Anterior cingulate cortex (tissue), 58 donors: Measurements from ENCODE around the gene DHRSX.
"Not testable (repeated sequence)": the region's sequence is repeated elsewhere in the genome, so short reads cannot be mapped to it uniquely, and the experiment has no call there.

ENCODE experiments used
- DNase-seq, 58 donors: peaks; one replicate each; lab custom pipeline; 2025; lab: John Stamatoyannopoulos, UW

Gene DHRSX

DNA sequence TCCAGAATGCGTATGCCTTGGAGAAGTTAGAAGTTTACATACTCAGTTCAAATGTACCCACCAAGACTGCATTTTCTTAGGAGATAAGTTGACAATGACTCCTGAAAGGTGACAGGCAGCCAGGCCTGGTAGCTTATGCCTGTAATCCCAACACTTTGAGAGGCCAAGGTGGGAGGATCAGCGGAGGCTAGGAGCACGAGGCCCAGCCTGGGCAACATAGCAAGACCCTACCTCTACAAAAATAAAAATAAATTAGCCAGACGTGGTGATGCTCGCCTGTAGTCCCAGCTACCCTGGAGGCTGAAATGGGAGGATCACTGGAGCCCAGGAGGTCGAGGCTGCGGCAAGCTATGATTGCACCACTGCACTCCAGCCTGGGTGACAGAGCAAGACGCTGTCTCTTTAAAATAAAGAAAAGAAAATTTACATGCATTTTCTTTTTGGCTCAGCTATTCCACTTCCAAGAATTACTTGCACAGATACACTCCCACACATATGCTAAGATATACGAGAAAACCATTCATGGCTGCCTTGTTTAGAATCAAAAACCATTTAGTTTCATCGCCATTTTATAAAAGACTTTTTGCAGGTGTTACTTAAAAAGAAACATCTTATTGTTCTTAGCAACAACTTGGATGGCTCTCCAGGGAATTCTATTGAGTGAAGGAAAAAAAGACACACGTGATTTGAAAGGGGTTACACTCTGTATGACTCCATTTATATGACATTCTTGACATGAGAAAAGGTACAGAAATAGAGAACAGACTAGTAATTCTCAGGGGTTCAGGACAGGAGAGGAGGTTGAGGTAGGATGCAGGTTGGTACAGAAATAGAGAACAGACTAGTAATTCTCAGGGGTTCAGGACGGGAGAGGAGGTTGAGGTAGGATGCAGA, 66.3 kb downstream of the DHRSX start:
- no peak for DNase-seq

DNA sequence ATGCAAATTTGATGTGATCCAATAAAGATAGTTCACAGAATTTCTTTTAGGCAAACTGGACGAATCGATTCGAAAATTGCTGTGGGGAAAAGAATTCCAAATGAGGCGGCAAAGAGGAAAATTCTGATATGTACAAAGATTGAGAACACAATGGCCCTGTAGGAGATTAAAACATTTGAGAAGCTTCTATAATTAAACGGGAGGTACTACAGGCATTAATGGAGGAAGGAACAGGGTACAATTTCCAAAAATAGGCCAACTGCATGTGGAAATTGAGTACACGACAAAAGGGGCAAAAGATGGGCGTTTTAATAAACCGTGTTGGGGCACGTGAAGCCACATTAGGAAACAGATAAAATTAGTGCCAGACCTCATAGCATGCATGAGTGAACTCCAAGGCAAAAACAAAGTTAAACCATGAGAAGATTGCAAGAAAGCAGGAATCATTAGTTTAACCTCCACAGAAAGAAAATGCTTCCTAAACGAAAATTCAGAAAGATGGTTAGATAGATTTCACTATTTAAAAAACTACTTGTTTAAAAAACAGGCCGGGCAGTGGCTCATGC, 68.4 kb downstream of the DHRSX start:
- DNase-seq, result no peak

DNA sequence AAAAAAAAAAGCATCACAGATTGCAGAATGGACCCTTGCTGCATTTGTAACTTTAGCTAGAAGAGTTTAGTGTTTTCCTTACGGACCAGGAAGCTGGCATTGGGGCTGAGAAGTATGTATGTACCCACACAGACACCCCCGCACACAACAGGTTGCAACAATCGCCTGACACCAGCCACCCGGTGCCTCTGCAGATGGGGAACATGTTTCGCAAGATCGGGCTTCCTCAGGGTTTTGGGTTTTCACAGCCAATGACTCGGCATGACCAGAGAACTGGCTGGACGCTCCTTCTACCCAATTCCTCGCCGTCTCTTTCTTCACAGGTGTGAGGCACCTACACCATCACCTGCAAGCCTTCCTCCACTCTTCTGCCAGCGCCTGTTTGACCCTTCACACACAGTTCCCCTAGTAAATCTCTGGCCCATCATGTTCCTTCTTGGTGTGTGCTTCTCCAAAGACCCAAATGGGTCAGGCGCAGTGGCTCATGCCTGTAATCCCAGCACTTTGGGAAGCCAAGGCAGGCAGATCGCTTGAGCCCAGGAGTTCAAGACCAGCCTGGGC, 70.4 kb downstream of the DHRSX start:
- no peak for DNase-seq

DNA sequence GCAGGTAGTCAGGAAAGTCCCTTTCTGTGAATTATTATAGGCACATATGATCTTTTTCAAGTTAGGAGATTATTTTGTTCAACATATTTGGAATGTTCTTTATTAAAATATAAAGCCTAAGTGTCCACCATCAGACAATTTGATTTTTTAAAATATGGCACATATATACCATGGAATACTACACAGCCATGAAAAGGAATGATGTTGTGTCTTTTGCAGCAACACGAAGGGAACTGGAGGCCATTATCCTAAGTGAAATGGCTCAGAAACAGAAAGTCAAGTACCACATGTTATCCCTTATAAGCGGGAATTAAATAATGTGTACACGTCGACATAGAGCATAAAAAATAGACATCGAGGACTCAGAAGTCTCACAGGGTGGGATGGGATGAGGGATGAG, 73.0 kb downstream of the DHRSX start:
- no peak for DNase-seq

DNA sequence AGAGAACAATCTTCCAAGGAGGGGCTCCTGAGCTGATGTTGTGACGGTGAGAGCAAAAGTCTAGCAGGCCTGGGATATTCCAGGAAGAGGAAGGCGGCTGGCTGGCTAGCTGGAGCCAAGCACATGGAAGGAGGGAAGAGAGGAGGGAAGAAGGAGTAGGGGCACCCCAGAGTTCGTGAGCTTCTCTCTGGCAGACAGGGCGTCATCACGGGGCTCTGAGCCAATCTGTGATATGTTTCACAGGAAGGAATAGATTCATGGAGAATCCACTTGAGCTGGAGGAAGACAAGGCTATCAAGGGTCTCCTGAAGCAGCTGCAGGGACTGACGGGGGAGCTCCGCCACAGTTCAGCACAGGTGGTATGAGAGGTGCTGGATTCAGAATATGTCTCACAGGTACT, 73.6 kb downstream of the DHRSX start:
- DNase-seq, result no peak

DNA sequence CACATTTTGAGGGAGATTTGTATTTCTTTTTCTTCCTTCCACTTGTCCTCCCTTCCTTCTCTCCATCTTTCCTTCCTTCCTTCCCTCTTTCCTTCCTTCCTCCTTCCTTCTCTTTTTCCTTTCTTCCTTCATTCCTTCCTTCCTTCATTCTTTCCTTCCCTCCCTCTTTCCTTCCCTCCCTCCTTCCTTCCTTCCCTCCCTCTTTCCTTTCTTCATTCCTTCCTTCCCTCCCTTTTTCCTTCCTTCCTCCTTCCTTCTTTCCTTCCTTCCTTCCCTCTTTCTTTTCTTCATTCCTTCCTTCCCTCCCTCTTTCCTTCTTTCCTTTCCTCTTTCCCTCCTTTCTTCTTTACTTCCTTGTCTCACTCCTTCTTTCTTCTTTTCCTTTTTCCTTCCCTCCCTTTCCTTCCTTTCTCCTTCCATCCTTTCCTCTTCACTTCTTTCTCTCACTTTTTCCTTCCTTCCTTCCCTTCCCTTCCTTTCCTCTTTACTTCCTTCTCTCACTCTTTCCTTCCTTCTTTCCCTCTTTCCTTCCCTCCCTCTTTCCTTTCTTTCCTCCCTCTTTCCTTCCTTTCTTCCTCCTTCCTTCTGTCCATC, 74.4 kb downstream of the DHRSX start:
- no peak for DNase-seq

DNA sequence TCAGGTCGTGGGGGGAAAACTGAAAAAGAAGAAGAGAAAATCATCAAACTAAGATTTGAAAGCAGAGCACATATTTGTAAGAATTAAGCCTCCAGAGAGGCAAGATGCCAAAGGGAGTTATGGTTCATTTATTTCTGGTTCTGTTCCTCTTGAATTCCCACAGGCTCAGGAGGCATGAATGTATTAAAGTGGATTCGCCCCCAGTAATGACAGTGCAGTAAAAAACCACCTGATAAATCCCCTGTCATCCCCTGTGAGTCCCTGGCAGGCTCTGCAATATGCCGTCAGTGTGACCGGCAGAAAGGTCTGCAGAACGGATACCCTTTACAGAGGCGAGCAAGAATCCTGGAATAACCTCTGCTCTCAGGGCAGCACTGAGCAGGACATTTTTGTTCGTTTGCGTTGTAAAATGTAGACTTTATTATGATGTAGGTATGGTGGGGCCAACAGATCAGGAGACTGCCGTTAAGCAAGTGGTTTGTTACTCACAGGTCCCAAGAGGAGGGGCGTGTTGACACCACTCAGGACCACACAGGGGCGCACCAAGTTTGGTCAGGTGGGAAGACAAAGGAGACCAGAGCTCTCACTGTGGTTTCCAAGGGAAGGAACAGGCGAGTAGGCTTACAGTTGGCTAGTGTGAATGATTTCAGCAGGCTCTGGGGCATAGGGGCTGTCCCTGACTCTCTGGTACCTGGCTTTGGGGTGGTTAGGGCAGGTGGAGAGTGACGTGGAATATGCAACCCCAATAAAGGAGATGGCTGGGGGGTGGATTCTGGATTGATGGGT, 75.3 kb downstream of the DHRSX start:
- no peak for DNase-seq

DNA sequence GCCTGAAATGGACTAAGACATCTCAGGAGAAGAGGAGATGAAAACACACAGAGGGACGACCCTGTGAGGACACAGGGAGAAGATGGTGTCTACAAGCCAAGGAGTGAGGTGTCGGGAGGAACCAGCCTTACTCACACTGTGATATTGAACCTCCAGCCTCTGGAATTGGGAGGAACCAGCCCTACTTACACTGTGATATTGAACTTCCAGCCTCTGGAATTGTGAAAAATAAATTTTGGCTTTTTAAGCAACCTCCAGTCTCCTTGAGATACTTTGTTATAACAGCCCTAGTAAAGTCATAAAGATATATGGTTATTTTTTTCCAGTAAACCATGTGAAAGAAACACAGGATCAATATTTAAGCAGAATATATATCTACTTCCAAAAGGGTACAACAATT, 76.5 kb downstream of the DHRSX start:
- DNase-seq, result no peak

DNA sequence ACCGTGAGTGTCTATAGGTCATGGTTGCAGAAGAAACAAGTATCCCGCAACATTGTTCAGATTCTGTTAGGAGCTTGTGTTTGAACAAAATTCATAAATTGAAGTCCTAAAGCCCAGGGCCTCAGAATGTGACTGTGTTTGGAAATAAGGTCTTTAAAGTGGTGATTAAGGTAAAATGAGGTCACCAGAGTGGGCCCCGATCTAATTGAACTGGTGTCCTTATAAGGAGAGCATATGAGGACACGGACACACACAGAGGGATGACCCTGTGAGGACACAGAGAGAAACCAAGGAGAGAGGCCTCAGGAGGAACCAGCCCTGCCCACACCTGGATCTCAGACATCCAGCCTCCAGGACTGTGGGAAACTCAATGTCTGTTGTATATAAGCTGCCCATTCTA, 76.9 kb downstream of the DHRSX start:
- DNase-seq, result no peak

DNA sequence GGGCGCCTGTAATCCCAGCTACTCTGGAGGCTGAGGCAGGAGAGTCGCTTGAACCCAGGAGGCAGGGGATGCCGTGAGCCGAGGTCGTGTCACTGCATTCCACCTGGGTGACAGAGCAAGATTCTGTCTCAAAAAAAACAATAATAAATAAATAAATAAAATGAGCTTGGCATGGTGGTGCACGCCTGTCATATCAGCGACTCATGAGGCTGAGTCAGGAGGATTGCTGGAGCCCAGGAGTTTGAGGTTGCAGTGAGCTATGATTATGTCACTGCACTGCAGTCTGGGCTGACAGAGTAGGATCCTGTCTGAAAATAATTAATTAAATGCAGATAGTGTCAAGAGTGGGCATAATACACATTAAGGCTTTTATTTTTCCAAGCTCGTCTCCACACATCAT, 77.5 kb downstream of the DHRSX start:
- no peak for DNase-seq

DNA sequence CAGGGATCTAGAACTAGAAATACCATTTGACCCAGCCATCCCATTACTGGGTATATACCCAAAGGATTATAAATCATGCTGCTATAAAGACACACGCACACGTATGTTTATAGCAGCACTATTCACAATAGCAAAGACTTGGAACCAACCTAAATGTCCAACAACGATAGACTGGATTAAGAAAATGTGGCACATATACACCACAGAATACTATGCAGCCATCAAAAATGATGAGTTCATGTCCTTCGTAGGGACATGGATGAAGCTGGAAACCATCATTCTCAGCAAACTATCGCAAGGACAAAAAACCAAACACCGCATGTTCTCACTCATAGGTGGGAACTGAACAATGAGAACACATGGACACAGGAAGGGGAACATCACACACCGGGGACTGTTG, 81.4 kb downstream of the DHRSX start:
- not testable (repeated sequence) for DNase-seq

DNA sequence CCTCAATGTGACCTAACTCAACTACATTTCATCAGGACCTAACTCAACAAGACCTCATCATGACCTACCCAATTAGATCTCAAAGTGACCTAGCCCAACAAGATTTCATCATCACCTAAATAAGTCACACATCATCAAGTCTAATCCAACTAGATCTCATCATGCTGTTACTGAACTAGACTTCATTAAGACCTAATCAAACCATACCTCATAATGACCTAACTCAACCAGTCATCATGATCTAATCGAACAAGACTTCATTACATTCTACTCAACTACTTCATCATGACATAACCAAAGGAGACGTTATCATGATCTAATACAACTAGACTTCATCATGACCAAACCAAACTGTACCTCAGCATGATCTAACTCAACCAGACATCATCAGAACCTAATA, 82.8 kb downstream of the DHRSX start:
- DNase-seq, result no peak

DNA sequence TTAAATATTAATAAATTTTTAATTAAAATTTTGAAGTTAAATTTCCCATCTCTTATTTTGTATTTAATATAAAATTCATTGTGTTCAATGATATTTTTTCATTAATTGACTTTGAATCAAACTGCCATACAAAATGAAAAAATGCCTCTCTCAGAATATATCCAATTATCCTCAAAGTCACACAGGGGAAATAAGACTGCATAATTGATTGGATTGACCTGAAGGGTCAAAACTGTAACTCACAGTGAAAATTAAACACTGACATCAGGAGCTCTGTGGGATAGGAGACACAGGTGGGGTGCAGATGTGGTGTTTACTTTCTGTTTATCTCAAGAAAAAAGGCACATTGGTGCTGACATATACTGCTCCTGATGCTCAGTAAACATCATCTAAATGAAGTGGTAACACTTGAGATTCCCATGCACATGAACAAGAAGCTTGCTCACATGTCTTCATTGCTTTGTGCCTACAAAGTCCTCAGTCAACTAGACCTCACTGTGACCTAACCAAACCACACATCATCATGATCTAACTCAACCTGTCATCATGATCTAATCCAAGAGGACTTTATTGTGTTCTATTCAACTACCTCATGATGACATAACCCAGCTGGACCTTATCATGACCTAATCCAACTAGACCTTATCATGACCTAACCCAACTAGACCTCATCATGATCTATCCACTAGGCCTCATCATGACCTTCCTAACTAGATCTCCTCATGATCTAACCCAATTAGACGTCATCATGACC, 83.7 kb downstream of the DHRSX start:
- no peak for DNase-seq

DNA sequence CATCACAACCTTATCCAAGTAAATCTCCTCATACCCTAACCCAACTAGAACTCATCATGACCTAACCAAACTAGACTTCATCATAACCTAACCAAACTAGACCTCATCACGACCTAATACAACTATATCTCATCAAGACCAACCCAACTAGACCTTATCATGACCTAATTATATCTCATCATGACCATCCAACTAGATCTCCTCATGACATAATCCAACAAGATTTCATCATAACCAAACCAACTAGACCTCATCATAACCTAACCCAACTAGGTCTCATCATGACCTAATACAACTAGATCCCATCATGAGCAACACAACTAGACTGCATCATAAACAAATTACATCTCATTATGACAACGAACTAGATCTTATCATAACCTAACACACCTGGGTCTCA, 86.4 kb downstream of the DHRSX start:
- DNase-seq, result no peak

DNA sequence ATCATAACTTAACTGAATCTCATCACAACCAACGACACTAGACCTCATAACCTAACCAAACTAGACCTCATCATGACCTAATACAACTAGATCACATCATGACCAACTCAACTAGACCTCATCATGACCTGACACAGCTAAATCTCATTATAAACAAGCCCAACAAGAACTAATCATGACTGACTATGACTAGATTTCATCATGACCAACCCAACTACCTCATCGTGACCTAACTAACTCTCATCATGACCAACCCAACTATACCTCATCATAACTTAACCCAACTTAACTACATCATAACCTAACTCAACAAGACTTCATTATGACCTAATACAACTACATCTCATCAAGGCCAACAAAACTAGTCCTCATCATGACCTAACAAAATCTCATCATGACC, 86.8 kb downstream of the DHRSX start:
- DNase-seq, result no peak

DNA sequence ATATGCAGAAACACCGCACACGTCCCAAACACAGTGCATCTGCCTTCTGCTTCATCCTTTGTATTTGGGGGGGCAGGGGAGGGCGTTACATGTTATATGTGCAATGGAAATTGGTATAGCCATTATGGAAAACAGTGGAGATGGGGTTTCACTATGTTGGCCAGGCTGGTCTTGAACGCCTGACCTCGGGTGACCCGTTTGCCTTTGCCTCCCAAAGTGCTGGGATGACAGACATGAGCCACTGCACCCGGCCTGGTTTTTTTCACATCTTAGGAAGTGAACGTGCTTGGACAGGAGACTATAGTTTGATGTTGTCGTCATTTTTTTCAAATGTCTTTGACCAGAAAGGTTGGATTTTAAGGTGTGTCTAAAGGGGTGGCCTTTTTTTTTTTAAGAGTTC, 88.6 kb downstream of the DHRSX start:
- no peak for DNase-seq

DNA sequence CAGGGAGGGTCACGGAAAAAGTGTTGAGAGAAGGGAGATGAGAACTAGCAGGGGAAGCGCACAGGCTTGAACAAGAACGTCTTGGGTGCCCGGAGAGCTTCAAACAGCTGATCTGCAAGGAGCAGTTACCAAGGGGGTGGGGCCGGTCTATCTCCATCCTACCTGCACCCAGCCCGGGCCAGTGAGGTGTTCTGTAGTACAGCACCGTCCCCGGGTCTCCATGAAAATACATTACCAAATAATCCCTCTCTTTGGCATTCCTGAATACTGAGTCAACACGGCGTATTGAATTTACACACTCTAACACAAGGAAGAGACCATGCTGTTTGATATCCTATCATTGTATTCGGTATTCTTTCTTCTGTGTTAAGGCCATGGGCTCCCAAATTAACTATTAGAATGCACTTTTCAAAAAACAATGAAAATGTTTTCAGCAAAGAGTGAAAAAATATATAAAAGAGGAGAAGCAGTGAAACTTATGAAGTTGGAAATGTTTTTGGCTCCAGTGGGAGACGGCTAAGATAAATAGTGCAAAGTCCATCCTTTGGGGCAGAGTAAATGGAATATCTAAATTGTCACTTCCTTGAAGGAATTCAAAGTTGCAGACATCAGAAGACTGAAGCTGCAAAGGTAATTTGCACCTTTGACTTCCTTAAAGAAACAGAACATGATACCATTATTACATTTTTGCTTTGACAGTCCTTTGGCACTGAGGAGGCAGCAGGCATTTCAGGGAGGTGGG, 90.3 kb downstream of the DHRSX start:
- no peak for DNase-seq

DNA sequence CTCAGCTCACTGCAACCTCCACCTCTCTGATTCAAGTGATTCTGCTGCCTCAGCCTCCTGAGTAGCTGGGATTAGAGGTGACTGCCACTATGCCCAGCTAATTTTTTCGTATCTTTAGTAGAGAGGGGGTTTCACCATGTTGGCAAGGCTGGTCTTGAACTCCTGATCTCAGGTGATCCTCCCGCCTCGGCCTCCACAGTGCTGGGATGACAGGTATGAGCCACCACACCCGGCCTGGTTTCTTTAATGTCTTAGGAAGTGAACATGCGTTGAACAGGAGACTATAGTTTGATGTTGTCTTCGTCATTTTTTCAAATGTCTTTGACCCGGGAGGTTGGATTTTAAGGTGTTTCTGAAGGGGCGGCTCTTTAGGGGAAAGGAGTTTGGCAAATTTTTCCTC, 91.0 kb downstream of the DHRSX start:
- DNase-seq, result no peak

DNA sequence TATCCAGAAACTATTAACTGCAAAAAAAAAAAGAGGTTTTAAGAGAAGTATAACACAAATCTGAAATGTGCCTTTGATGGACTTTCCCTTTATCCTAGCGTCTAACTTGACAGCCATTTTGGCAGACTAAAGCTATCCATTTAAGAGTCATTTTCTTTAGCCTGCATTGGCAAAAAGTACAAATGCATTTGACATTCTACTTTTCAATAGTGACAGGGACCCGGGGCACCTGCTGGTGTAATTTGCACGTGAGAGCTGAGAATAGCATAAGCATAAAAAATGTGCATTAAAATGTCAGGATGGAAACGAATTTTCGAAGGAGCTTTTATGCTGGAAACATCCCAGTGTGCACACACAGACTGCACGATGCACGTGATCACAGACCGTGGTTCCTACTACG, 91.9 kb downstream of the DHRSX start:
- DNase-seq, result no peak
